Islet precursor cell (in vitro differentiated cells): ENCODE results near the gene HSPA5.
"Not testable (repeated sequence)": the region's sequence is repeated elsewhere in the genome, so short reads cannot be mapped to it uniquely, and the experiment has no call there.

Experiments
- DNase-seq: peaks from one replicate; pipeline ENCODE4 v3.0.0-alpha.2; 2018

The HSPA5 gene

DNA sequence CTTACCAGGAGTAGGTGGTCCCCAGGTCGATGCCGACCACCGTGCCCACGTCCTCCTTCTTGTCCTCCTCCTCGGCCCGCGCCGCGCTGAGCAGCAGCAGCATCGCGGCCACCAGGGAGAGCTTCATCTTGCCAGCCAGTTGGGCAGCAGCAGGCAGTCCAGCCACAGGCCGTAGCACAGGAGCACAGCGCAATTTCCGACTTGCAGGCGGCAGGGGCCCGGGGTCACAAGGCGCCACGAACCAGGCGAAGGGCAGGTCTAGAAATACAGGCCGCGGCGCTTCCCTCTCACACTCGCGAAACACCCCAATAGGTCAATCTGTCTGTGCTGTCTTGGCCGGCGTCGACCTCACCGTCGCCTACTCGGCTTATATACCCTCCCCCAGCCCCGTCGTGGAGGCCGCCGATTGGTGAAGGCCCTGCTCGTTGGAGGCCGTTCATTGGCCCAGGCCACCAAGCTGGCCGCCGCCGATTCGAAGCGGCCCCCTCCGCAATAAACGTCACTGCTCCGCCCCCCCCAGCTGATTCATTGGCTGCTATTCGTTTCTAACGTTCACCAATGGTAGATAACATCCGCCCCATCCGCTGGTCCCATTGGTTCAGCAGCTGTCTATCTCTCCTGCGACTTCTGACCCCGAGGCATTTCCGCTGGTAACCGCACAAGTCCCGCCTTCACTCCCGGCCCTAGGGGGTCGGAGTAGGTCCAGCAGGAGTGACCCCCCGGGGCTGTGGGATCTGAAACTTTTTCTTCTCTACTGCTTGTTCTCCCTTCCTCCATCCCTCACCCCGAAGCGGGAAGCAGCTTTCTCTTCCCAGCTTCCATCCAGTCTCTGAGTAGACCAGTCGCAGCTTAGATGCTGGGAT lies at the start of gene HSPA5:
HSPA5 (minus strand) TSS at position 344 of the 863 bp plus-strand sequence; CDS start at position 127, 217 bp downstream.
- peak; percentile 100 for DNase-seq

DNA sequence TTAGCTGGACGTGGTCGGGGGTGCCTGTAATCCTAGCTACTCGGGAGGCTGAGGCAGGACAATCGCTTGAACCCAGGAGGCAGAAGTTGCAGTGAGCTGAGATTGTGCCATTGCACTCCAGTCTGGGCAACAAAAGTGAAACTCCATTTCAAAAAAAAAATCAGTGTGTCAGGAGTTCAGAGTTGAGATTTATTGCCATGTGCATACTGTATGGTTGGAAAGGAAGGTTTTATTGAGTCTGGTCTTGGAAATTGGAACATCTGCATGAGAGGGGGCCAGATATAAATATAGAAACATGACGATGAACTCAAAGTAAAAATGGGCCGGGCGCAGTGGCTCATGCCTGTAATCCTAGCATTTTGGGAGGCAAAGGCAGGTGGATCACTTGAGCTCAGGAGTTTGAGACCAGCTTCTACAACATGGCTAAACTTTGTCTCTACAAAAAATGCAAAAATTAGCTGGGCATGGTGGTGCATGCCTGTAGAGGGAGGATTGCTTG lies 45.8 kb upstream of the HSPA5 start:
- not testable (repeated sequence) for DNase-seq

DNA sequence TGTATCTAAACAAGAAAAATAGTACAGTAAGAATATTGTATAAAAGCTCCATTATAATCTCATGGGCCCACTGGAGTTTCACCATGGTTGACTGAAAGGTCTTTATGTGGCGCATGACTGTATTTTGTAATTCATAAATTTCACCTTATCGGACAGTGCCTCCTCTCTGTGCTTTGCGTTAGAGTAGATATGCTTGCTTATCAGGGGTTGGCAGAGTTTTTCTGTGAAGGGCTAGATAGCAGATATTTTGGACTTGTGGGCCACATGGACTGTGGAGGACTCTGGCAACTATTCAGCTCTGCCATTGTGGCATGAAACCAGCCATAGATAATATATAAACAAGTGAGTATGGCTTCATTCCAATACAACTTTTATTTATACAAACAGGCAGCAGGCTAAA lies 43.7 kb upstream of the HSPA5 start:
- no peak for DNase-seq

DNA sequence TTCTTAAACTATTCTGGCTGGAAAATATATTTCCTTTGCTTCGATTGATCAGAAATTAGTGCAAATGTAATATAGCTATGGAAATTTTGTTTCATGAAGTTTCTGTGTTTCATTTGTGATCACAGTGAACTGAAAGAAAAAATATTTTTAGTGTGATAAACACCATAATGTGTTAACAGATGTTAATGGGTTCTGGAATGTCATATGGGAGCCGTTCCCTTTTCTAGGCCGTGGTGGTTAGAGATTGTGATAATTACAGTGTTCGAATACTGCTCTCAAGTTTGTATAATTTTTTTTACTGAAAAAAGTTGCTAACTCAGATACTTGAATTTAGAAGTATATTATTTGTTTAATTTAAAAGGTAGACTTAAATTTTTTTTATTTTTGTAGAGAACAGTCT lies 39.8 kb upstream of the HSPA5 start:
- DNase-seq = no peak

DNA sequence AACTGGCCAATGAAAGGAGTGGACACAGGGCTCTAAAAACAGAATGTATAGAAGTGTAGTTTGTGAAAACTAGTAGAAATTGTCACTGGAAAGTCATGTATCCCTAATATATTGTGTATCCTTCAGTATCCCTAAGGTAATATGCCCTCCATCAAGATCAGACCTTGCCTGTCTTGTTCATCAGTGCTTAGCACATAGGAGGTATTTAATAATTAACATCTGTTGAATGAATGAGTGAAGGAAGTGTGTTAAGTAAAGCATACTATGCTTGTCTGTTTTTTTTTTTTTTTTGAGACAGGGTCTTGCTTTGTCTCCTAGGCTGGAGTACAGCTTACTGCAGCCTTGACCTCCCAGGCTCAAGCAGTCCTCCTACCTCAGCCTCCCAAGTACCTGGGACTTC lies 36.3 kb upstream of the HSPA5 start:
- no peak for DNase-seq

DNA sequence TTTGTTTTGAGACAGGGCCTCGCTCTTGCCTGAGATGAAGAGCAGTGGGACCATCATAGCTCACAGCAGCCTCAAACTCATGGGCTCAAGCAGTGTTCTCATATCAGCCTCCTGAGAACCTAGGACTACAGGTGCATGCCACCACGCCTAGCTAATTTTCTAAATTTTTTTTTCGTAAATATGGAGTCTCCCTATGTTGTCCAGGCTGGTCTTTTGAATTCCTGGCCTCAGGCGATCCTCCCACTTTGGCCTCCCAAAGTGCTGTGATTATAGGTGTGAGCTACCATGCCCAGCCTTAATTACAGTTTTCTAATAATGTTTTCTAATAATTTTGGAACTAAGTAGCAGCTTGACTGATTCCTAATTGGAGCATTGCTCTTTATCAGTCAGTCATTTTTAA lies 35.6 kb upstream of the HSPA5 start:
- DNase-seq = no peak

DNA sequence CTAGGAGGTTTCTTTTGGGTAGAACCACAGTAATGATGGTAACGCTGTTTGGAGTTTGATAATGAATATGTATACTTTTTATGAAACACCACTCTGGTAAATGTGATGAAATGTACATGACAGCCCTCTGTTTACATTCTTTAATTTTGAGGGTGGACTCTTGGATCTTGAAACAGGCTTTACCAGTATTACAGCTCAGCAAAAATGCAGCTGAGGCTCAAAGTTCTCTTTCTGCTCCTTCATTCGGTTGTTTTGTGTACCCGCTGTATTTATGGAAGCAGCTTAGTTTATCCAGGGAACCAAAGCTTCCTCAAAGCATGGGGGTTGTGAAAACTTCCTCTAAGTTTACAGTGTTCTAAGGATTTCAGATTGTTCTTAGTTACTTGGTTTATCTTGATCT lies 31.6 kb upstream of the HSPA5 start:
- no peak for DNase-seq

- DNase-seq = no peak
Observed at GRCh38 chr9:125271081-125271480, 29.9 kb upstream of the HSPA5 start.

DNA sequence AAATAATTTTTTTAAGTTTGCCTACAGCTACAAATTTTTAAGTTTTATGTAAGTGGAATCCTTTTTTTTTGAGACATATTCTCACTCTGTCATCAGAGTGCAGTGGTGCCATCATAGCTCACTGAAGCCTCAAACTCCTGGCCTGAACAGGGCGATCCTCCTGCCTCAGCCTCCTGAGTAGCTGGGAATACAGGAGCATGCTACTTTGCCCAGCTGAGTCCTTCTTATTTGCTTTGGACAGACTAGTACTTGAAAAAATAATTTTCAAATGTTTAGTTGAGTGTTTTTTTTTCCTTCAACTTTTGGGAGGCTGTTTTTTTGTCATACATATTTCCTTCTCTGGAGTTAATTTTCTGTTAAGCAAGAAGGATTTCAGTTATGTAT lies 27.9 kb upstream of the HSPA5 start:
- no peak for DNase-seq

DNA sequence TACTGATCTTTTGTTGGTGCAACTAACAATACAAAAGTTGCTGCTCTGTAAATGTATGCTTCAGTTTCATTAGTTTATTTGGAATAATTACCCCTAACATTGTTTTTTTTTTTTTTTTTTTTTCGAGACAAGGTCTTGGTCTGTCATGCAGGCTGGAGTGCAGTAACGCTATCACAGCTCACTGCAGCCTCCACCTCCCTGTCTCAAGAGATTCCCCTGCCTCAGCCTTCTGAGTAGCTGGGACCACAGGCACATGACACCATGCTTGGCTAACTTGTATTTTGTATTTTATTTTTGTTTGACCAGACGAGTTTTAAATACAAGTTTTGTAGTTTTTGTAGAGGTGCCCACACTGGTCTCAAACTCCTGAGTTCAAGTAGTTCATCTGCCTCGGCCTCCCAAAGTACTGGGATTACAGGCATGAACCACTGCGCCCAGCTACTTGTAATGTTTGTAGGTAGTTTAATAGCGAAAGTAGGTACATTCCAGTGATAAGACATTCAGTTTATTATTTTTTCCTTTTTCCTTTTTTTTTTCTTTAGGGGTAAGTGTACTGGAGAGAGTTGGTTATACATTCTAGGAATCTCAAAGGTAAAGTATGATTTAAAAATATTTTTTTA lies 27.4 kb upstream of the HSPA5 start:
- no peak for DNase-seq

GRCh38 chr9:125264068-125264467 lies 22.9 kb upstream of the HSPA5 start:
- not testable (repeated sequence) for DNase-seq

- DNase-seq = no peak
Observed at GRCh38 chr9:125262294-125262991, 21.3 kb upstream of the HSPA5 start.

GRCh38 chr9:125261501-125262293 lies 20.6 kb upstream of the HSPA5 start, which contains the start of gene GAPVD1:
Gene GAPVD1, plus strand, starts transcription at chr9:125261826. Its CDS starts 37,096 bp downstream, at chr9:125298922.
- peak; percentile 98 for DNase-seq

- DNase-seq = no peak
Observed at GRCh38 chr9:125260561-125260960, 19.4 kb upstream of the HSPA5 start.

GRCh38 chr9:125258832-125259534 lies 17.8 kb upstream of the HSPA5 start:
- DNase-seq = no peak

DNA sequence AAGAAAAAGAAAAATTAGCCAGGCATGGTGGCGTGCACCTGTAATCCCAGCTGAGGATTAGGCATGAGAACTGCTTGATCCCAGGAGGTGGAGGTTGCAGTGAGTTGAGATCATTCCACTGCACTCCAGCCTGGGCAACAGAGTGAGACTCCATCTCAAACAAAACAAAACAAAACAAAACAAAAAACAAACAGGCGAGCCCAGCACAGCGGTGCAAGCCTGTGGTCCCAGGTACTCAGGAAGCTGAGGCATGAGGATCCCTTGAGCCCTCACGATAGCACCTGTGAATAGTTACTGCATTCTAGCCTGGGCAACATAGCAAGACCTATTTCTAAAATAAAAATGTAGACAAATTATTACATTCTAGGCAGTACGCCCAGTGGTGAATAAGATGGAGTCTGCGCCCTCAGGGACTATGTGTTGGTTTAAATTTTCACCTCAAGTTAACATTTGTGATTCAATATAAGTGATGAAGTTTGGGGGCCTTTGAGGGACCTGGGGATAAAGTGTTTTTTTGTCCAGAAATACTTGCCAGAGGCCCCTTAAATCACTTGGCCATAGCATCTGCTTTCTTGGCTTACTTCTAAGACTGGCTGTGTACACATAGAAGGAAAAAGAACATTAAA lies 17.1 kb upstream of the HSPA5 start:
- DNase-seq = no peak

GRCh38 chr9:125255781-125256391 lies 14.7 kb upstream of the HSPA5 start:
- DNase-seq = no peak

- no peak for DNase-seq
Observed at GRCh38 chr9:125254231-125254630, 13.1 kb upstream of the HSPA5 start.

DNA sequence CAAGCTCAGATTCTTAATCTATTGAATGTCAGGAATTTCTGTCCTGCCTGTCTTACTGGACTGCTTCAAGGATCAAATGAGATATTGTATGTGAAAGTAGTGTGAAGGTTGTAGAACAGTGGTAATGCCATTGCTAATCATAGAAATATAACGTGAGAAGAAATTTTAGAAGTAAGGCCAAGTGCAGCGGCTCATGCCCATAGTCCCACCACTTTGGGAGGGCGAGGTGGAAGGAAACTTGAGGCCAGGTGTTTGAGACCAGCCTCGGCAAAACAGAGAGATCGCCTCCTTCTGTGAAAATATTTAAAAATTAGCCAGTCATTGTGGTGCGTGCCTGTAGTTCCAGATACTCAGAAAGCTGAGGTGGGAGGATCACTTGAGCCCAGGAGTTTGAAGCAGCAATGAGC lies 5.1 kb upstream of the HSPA5 start:
- no peak for DNase-seq

- DNase-seq = no peak
Observed at GRCh38 chr9:125243792-125244260, 2.7 kb upstream of the HSPA5 start.
